Upper lobe of left lung (tissue), 6 donors: ENCODE results near the gene ATP11A. TPM values are rescaled to one million over a fixed set of nuclear protein-coding genes. Genes with fewer than 3 reads are reported as not detected.

ENCODE experiments used
- ATAC-seq, 2 donors: fragments of 200-7000 bp; cut with Tn5 transposase; one replicate each; pipeline ENCODE4 v1.9.1; 2022; ENCODE audit warnings: mild to moderate bottlenecking in 2 of 2, moderate library complexity in 2 of 2; ENCODE audit not compliant: low FRiP score in 2 of 2
- DNase-seq, 2 donors: peaks; one replicate each; pipeline ENCODE4 v3.0.0-alpha.2; 2019 to 2020
- H3K27ac ChIP-seq, 4 donors: fragments of 200-600 bp; sonication (generic); one replicate each; pipeline ENCODE4 v1.5.1; 2016 to 2019
- H3K27me3 ChIP-seq, 4 donors: fragments of 200-600 bp; sonication (generic); one replicate each; pipeline ENCODE4 v1.5.1; 2017 to 2019
- H3K36me3 ChIP-seq, 4 donors: fragments of 200-600 bp; sonication (generic); one replicate each; pipeline ENCODE4 v1.5.1; 2016 to 2019
- H3K4me1 ChIP-seq, 4 donors: fragments of 200-600 bp; sonication (generic); one replicate each; pipeline ENCODE4 v1.5.1; 2018 to 2019
- H3K4me3 ChIP-seq, 4 donors: fragments of 200-600 bp; sonication (generic); one replicate each; pipeline ENCODE4 v1.5.1; 2017 to 2019; ENCODE audit warnings: mild to moderate bottlenecking in 2 of 4, moderate library complexity in 1 of 4
- H3K9me3 ChIP-seq, 4 donors: fragments of 200-600 bp; sonication (generic); one replicate each; pipeline ENCODE4 v1.5.1; 2018 to 2019
- CTCF ChIP-seq, 6 experiments: fragments of 450-650 bp in 4 of 6; fragments of 200-600 bp in 2 of 6; sonication (generic) in 2 of 6; IDR thresholded peaks; one replicate each; pipeline ENCODE4 v1.5.1; 2016 to 2019; ENCODE audit warnings: antibody characterized with exemption in 6 of 6
- EP300 ChIP-seq, 4 donors: sonication (generic); formaldehyde crosslinking; IDR thresholded peaks; one replicate each; pipeline ENCODE4 v1.5.1; 2017; ENCODE audit warnings: antibody characterized with exemption in 4 of 4, control low read depth in 2 of 4
- POLR2A ChIP-seq, 4 donors: fragments of 450-650 bp; IDR thresholded peaks; one replicate each; pipeline ENCODE4 v1.5.1; 2016 to 2017; ENCODE audit warnings: antibody characterized with exemption in 4 of 4, mild to moderate bottlenecking in 2 of 4
- POLR2AphosphoS5 ChIP-seq, 2 donors: sonication (generic); formaldehyde crosslinking; IDR thresholded peaks; one replicate each; pipeline ENCODE4 v1.5.1; 2017; ENCODE audit warnings: antibody characterized with exemption in 2 of 2
- WGBS, 2 donors: methylation state at CpG; one replicate each; pipeline ENCODE4 v1.1.5; 2017 to 2018; 5-methylcytosine and 5-hydroxymethylcytosine counted together
- total RNA-seq, 6 donors: library from RNA; depleted of rRNA in 4 of 6; stranded (reverse); fragments of >200 nt in 4 of 6; gene quantifications; one replicate each; pipeline versions ENCODE4 v1.1.0 to v1.2.1, GENCODE V29; 2016 to 2021
- donor health status: DM: no; HTN: no; CAD: no; lungs with moderate emphysema.
- donor health status: DM: no; HTN: yes; CAD: no; lungs with severe emphysema.

The ATP11A gene
- total RNA-seq, 6 donors from 2014 or later, result 159 to 285 (median 260) TPM

DNA sequence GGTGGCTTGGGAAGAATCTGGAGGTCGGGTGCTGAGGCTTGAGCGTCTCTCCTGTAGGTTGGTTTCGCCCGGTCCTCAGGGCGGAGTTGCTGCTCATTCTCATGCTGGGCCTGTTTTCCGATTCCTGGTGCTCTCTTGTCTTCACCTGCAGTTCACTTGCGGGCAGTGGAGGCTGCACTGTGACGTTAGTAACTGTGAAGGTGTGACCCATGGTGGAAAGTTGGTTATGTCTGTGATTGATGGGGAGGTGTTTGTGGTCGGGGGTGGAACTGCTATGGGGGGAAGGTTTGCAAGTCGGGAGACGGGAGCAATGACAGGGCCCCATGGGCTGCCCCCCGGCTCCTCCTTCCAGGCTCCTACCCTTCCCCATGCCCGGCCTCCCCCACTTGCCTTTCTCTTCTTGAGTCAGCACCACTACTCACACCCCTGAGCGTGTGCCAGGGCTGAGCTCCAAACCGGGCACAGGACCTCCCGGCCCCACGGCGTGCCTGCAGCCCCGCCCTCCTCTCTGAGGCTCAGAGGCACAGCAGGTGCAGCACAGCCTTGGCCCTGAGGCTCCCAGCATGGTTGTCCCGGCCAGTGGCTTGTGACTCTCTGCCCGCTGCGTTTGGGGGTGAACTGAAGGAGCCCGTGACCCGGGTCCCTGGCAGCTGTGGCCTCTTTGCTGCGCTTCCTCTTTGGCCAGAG lies 79.1 kb downstream of the ATP11A start:
- peak; percentile 43 to 74 for ATAC-seq
- no peaks in the 10 kb centered on the region for H3K9me3 ChIP-seq
- DNase-seq, result peak; percentile 87 to 89
- peak overlapping the region; percentile 42 to 71 (median 45) for H3K27ac ChIP-seq
- no peaks in the 10 kb centered on the region for H3K27me3 ChIP-seq
- WGBS, 2 donors, result 62 to 74% methylated on average over 19 to 25 of the region's 25 CpGs
- H3K4me1 ChIP-seq, result peaks cover 6 to 73% (median 51%) of the 10 kb centered on the region in 4 donors
- peak overlapping the region in 1 of 4 donors; percentile 3 for H3K4me3 ChIP-seq
- peaks cover 0 to 4% (median 0%) of the 10 kb centered on the region in 4 donors for H3K36me3 ChIP-seq
- TF ChIP-seq EP300 (IDR thresholded peaks at IDR 0.05) (no peak), CTCF (IDR thresholded peaks at IDR 0.05) (peak in 1 of 6 experiments; percentile 13)

DNA sequence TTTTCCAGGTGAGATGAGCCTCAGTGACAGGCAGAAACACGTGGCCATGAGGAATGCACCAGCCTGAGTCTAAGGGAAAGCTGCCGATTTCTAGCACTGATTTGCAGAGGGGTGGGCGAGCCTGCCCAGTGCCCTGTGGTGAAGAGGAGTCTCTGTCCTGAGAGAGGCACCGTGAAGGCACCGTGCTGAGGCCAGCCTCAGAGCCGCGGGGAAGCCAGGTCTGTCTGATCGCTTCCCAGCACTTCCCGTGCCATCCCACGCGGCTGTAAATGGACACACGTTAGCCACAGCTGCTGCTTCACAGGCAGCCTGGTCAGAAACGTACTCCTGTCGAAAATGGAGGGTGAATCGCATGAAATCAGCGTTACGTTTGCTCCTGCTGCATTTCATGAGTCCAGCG lies 79.8 kb downstream of the ATP11A start:
- peak in 1 of 2 donors; percentile 19 for DNase-seq
- WGBS, 2 donors, result 69 to 77% methylated on average over 9 to 18 of the region's 18 CpGs
- no peak for ATAC-seq
- H3K9me3 ChIP-seq, result no peaks in the 10 kb centered on the region
- TF ChIP-seq CTCF (IDR thresholded peaks at IDR 0.05), result no peak
- no peak for TF ChIP-seq POLR2A (IDR thresholded peaks at IDR 0.05)
- TF ChIP-seq EP300 (IDR thresholded peaks at IDR 0.05), result no peak
- no peak for TF ChIP-seq POLR2AphosphoS5 (IDR thresholded peaks at IDR 0.05)
- H3K27me3 ChIP-seq, result no peaks in the 10 kb centered on the region
- H3K36me3 ChIP-seq, result peaks cover 0 to 4% (median 0%) of the 10 kb centered on the region in 4 donors
- H3K4me1 ChIP-seq, result peaks cover 6 to 75% (median 48%) of the 10 kb centered on the region in 4 donors
- H3K4me3 ChIP-seq, result no peak overlapping the region
- peak overlapping the region; percentile 42 to 71 (median 45) for H3K27ac ChIP-seq

- peaks cover 0 to 4% (median 0%) of the 10 kb centered on the region in 4 donors for H3K36me3 ChIP-seq
- no peak overlapping the region for H3K4me3 ChIP-seq
- 72 to 81% methylated on average over 9 to 26 of the region's 26 CpGs for WGBS, 2 donors
- H3K4me1 ChIP-seq, result peaks cover 6 to 74% (median 45%) of the 10 kb centered on the region in 4 donors
- DNase-seq (peak in 1 of 2 donors; percentile 68), ATAC-seq (peak in 1 of 2 donors; percentile 6)
- peak overlapping the region in 3 of 4 donors; percentile 44 to 59 (median 53) for H3K27ac ChIP-seq
- no peak for TF ChIP-seq CTCF (IDR thresholded peaks at IDR 0.05)
- H3K27me3 ChIP-seq, result no peaks in the 10 kb centered on the region
- H3K9me3 ChIP-seq, result no peaks in the 10 kb centered on the region
Observed at GRCh38 chr13:112770504-112770903, 80.7 kb downstream of the ATP11A start.

- TF ChIP-seq EP300 (IDR thresholded peaks at IDR 0.05) (no peak), CTCF (IDR thresholded peaks at IDR 0.05) (no peak), POLR2AphosphoS5 (IDR thresholded peaks at IDR 0.05) (no peak), POLR2A (IDR thresholded peaks at IDR 0.05) (no peak)
- Histone ChIP-seq H3K36me3 (peaks cover 0 to 4% (median 0%) of the 10 kb centered on the region in 4 donors), H3K27me3 (no peaks in the 10 kb centered on the region), H3K27ac (peak overlapping the region in 3 of 4 donors; percentile 44 to 59 (median 53)), H3K9me3 (no peaks in the 10 kb centered on the region), H3K4me3 (no peak overlapping the region), H3K4me1 (peaks cover 3 to 69% (median 42%) of the 10 kb centered on the region in 4 donors)
- ATAC-seq, result no peak
- 68 to 79% methylated on average over 20 of the region's 20 CpGs for WGBS, 2 donors
- DNase-seq, result peak in 1 of 2 donors; percentile 37
Observed at GRCh38 chr13:112771139-112771876, 81.5 kb downstream of the ATP11A start.
